Epithelial cell of prostate (primary cell): ENCODE data around the gene UCK1.

Source experiments
- DNase-seq: peaks from one replicate; pipeline ENCODE4 v3.0.0-alpha.2; 2011; ENCODE audit warnings: low read depth, low spot score
- H3K27ac ChIP-seq: fragments of 450-650 bp; 2 replicates; pipeline ENCODE4 v1.5.1; 2017; ENCODE audit warnings: mild to moderate bottlenecking

The UCK1 gene

DNA sequence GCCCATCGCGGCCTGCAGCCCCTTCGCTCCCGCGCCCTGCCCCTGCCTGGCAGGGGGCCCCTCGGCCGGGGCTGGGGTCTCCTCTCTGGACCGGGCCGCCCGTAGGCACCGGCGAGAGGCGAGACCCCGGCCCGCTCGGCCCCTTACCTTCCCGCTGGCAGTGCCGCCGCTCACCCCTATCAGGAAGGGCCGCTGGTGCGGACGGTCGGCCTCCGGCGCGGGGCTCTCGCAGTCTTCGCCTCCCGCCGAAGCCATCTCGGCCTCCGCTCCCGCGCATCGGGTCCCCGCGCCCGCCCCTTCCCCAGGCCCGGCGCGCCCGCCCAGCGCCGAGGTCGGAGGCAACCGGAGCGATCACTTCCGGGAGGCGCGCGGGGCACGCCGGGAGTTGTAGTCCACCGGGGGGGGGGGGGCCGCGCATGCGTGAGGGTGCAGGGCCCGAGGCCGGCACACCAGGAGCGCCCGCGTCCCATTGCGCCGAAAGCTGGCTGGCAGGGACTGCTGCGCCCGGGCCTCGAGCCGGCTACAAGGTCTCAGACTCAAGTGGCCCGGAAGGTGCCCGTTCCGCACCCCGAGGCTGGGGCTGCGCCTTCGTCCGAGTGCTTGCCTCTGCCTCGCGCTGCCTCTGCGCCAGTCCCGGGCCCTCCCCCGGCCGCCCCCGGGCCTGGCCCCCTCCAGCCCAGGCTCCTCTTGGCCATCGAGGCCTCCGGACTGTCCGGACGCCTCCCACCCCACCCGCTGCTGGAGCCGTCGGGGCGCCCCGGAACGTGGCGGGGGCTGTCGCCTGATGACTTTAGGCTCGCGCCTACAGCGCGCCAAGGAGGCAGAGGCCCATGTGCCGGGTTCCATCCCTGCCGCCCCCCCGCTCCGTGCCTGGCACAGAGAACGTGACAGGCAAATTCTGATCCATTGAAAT is at the start of gene UCK1:
Gene UCK1, minus strand, starts transcription at position 344 of the 913 bp plus-strand sequence. Its CDS starts 89 bp downstream, at position 255.
- H3K27ac ChIP-seq: no peak within 1 kb of the TSS
- DNase-seq: peak; percentile 6

DNA sequence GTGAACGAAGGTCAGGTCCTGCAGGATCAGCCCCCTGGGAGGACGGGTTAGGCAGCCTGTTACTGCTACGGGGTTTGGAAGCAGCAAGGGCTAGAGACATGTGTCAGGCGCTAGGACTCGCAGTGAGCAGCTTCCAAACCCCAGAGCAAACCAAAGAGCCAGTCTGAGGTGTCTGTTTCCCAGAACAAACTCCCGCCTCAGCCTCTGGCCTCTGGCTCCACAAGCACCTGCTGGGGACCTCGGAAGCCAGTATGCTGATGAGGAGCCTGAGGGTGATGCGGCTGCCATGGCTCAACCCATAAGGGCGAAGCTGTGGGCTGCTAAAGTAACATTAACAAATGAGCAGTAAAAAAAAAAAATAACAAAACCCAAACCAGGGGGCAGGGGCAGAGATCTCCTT is 49.3 kb upstream of the UCK1 start:
- no peak for DNase-seq
- H3K27ac ChIP-seq: no peak overlapping the region

GRCh38 chr9:131579789-131580211 is 48.7 kb upstream of the UCK1 start:
- H3K27ac ChIP-seq: no peak overlapping the region
- no peak for DNase-seq

DNA sequence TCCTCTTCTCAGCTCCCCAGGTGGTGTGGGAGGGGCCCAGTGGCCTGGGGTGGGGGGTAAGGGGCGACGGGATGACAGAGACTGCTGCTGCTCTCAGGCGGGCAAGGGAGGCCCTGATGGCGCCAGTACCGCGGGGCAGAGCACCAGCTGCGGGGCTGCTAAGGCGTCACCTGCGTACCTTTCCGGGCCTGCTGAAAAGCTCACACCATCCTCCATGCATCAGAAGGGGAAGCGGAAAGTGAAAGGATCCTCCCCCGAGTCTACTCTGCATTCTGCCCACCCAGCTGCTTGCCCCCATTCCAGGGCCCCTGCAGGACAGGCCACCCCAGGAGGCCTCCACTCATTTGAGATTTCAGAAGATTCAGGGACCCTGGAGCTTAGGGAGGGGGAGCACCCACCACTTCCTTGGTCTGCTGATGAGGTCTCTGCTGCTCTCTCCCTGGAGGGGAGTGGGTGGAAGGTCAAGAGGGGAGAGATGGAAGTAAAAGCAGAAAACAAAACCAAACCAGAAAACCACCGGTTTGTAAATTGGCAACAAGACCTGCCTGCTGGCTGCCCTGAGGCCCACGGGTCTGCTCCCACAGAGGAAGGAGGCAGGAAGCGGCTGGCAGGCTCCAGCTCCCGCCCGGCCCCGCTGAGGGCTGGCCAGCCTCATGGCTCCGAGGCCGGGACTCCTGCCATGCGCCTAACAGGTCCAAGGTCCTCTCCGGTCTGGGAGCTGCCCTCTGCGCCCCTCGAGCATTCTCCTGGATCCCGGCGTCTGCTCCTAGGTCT is 47.9 kb upstream of the UCK1 start:
- DNase-seq: no peak
- no peak overlapping the region for H3K27ac ChIP-seq

DNA sequence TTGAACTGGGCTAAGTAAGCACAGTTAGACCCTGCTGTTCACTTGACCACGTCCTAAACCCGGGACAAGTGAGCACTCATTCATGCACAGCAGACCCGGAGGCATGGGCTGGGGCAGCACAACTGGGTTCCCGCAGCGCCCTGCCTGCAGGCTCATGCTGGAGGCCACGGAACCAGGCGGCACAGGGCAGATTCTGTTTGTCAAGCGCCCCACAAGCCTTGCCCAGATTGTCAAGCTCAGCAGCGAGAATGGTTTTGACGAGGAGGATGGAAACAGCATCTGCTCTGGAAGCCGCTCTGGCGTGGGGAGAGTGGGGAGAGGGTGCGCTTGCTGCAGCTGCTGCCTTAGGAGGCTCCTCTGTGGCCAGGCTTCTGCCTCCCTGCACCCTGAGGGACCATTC is 47.0 kb upstream of the UCK1 start:
- H3K27ac ChIP-seq: no peak overlapping the region
- DNase-seq: no peak

GRCh38 chr9:131577005-131578000 is 46.2 kb upstream of the UCK1 start:
- no peak overlapping the region for H3K27ac ChIP-seq

GRCh38 chr9:131575946-131576853 is 45.1 kb upstream of the UCK1 start:
- H3K27ac ChIP-seq: no peak overlapping the region
- DNase-seq: no peak

More at GRCh38 chr9:131577005-131578000, 46.2 kb upstream of the UCK1 start:
- DNase-seq: no peak

- no peak for DNase-seq
These were observed 43.9 kb upstream of the UCK1 start for GRCh38 chr9:131574730-131575640.

DNA sequence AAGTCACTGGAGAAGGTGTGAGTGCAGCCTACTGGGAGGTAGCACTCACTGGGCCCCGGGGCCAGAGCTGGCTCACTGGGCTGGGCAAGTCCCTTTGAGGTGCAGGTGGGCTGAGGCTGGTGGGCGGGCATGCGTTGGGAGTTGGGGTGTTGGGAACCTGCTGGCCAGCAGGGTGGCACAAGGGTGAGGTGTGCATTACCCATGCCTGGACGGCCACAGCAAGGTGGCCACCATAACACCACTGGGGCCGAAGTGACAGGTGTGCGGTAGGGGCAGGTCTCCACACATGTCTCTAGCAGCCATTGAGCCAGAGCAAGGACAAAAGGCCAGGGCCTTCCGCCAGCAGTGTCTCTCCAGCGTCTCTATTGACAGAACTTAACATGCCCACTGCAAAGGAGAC is 36.8 kb upstream of the UCK1 start:
- DNase-seq: no peak

More at GRCh38 chr9:131574730-131575640, 43.9 kb upstream of the UCK1 start:
- H3K27ac ChIP-seq: no peak overlapping the region

DNA sequence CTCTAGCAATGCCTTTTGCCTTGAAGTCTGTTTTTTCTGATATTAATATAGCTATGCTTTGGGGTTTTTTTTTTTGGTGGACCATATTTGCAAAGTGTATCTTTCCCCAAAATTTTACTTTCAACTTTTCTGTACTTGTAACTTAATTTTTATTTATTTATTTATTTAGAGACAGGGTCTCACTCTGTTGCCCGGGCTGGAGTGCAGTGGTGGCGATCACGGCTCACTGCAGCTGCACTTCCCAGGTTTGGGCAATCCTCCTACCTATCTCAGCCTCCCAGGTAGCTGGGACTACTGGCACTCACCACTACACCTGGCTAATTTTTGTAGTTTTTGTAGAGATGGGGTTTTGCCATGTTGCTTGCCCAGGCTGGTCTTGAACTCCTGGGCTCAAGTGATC is 35.1 kb upstream of the UCK1 start:
- no peak for DNase-seq
- no peak overlapping the region for H3K27ac ChIP-seq

More for the DNA sequence above, 36.8 kb upstream of the UCK1 start:
- no peak overlapping the region for H3K27ac ChIP-seq

DNA sequence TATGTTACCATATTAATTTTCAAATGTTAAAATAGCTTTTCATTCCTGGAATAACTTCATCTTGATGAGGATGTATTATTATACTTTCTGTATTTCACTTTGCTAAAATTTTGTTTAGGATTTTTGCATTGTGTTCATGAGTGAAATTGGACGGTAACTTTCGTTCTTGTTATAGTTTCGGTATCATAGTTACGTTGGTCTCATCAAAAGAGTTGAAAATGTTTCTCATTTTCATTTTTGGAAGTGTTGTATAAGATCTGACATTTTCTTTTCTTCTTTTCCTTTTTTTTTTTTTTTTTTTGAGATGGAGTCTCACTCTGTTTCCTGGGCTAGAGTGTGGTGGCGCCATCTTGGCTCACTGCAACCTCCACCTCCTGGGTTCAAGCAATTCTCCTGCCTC is 34.3 kb upstream of the UCK1 start:
- H3K27ac ChIP-seq: no peak overlapping the region
- no peak for DNase-seq

- H3K27ac ChIP-seq: no peak overlapping the region
- DNase-seq: no peak
These were observed 31.2 kb upstream of the UCK1 start for GRCh38 chr9:131562032-131562959.

- no peak for DNase-seq
- no peak overlapping the region for H3K27ac ChIP-seq
These were observed 28.4 kb upstream of the UCK1 start for GRCh38 chr9:131559421-131560000.

- DNase-seq: no peak
- H3K27ac ChIP-seq: no peak overlapping the region
These were observed 26.9 kb upstream of the UCK1 start for GRCh38 chr9:131557855-131558548.

DNA sequence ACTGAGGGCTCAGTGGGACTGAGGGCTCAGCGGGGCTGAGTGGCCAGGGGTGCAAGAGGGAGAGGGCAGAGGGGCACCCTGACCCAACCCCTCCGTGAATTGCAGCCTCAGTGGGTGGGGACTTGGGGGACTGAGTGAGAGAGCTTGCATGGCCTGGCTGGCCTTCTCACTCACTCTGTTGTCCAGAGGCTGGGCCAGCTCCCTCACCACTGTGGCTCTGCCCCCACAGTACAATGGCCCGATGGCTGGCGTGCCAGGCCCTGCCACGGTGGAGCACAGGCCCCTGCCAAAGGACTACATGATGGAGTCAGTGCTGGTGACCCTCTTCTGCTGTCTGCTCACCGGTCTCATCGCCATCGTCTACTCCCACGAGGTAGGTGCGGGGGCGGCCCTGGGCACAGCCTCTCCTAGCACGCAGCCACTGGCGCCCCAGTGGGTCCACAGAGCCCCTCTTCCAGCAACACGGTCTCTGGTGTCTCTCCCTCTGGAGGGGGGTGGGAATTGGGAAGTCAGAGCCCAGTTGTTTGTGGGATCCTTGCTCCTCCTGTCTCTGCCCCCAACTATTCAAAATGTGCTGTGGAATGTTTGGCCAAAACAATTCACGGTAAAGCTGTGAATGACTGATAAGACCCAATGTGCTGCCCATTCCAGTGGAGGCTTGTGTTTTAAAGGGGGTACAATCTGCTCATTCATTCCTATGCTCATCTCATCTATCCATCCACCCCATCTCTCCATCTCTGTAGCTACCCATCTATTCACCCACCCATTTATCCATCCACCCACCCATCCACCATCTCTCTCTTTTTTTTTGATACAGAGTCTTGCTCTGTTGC is 25.0 kb upstream of the UCK1 start:
- H3K27ac ChIP-seq: no peak overlapping the region
- DNase-seq: no peak
